Neural cell (in vitro differentiated cells): Measurements from ENCODE around the gene APH1B. TPM values are rescaled to one million over a fixed set of nuclear protein-coding genes. Genes with fewer than 3 reads are reported as not detected.

Experiments used
- H2AFZ ChIP-seq: fragments of 200-600, 300-800 bp; sonication (generic), shearing (Covaris generic); 2 replicates; pipeline ENCODE4 v1.6.0; 2014; ENCODE audit warnings: low read depth, mild to moderate bottlenecking, antibody characterized with exemption, low read length, moderate library complexity
- H3F3A ChIP-seq: fragments of 200-600 bp; shearing (Covaris generic); 2 replicates; pipeline ENCODE4 v1.6.1; 2016; ENCODE audit warnings: mild to moderate bottlenecking, moderate library complexity, mixed read lengths, antibody characterized with exemption, low read length; ENCODE audit not compliant: insufficient read depth, poor library complexity, severe bottlenecking
- H3K27ac ChIP-seq: fragments of 200-600, 300-800 bp; sonication (generic), shearing (Covaris generic); 2 replicates; pipeline ENCODE4 v1.5.1; 2014; ENCODE audit warnings: mild to moderate bottlenecking, low read length, moderate library complexity
- H3K27me3 ChIP-seq: fragments of 300-800, 200-600 bp; sonication (generic), shearing (Covaris generic); 2 replicates; pipeline ENCODE4 v1.6.0; 2014; ENCODE audit warnings: mild to moderate bottlenecking, low read depth, low read length, moderate library complexity; ENCODE audit not compliant: insufficient read depth
- H3K36me3 ChIP-seq: fragments of 300-800, 200-600 bp; sonication (generic), shearing (Covaris generic); 2 replicates; pipeline ENCODE4 v1.5.1; 2014; ENCODE audit warnings: mild to moderate bottlenecking, antibody characterized with exemption, low read length, moderate library complexity; ENCODE audit not compliant: insufficient read depth
- H3K4me2 ChIP-seq: fragments of 300-800, 200-600 bp; sonication (generic), shearing (Covaris generic); 2 replicates; pipeline ENCODE4 v1.6.0; 2014; ENCODE audit warnings: mild to moderate bottlenecking, low read length
- H3K4me3 ChIP-seq: fragments of 300-800, 200-600 bp; sonication (generic), shearing (Covaris generic); 2 replicates; pipeline ENCODE4 v1.5.1; 2014; ENCODE audit warnings: mild to moderate bottlenecking, low read length, moderate library complexity
- H3K79me2 ChIP-seq: fragments of 200-600 bp; shearing (Covaris generic); replicated peaks from 2 replicates; pipeline ENCODE4 v1.6.0; 2014; ENCODE audit warnings: mild to moderate bottlenecking, low read length, moderate library complexity; ENCODE audit not compliant: insufficient read depth
- H3K9ac ChIP-seq: fragments of 300-800, 200-600 bp; sonication (generic), shearing (Covaris generic); 2 replicates; pipeline ENCODE4 v1.6.1; 2016; ENCODE audit warnings: mild to moderate bottlenecking, low read length, mixed read lengths
- H3K9me2 ChIP-seq: fragments of 200-600 bp; shearing (Covaris generic); 2 replicates; pipeline ENCODE4 v1.6.1; 2016; ENCODE audit warnings: mild to moderate bottlenecking, low read length, mixed read lengths; ENCODE audit not compliant: insufficient read depth
- H3K9me3 ChIP-seq: fragments of 200-600, 300-800 bp; sonication (generic), shearing (Covaris generic); 2 replicates; pipeline ENCODE4 v1.6.1; 2016; ENCODE audit warnings: mild to moderate bottlenecking, mixed run types, low read length, moderate library complexity, mixed read lengths
- H4K20me1 ChIP-seq: fragments of 200-600 bp; shearing (Covaris generic); 2 replicates; pipeline ENCODE4 v1.6.1; 2016; ENCODE audit warnings: mild to moderate bottlenecking, mixed run types; ENCODE audit not compliant: insufficient read depth
- CTCF ChIP-seq: fragments of 450-650 bp; IDR thresholded peaks from 2 replicates; pipeline ENCODE4 v1.5.1; 2014; ENCODE audit warnings: antibody characterized with exemption, mild to moderate bottlenecking, moderate library complexity; ENCODE audit not compliant: poor library complexity, severe bottlenecking
- EP300 ChIP-seq: fragments of 450-650 bp; conservative IDR thresholded peaks from 2 replicates; pipeline ENCODE4 v1.6.1; 2014; ENCODE audit warnings: antibody characterized with exemption, mild to moderate bottlenecking, moderate library complexity; ENCODE audit not compliant: poor library complexity, severe bottlenecking
- EZH2 ChIP-seq: fragments of 200-600, 300-800 bp; shearing (Covaris generic), sonication (generic); IDR thresholded peaks from 2 replicates; pipeline ENCODE4 v1.6.1; 2014; ENCODE audit warnings: antibody characterized with exemption, low read length, borderline replicate concordance, mild to moderate bottlenecking; ENCODE audit not compliant: insufficient read depth, poor library complexity, severe bottlenecking
- MXI1 ChIP-seq: fragments of 450-650 bp; conservative IDR thresholded peaks from 2 replicates; pipeline ENCODE4 v1.6.1; 2014; ENCODE audit warnings: antibody characterized with exemption, mild to moderate bottlenecking; ENCODE audit not compliant: poor library complexity, severe bottlenecking
- POLR2AphosphoS5 ChIP-seq: IDR thresholded peaks from 2 replicates; pipeline ENCODE4 v1.6.1; 2012
- RAD21 ChIP-seq: fragments of 450-650 bp; conservative IDR thresholded peaks from 2 replicates; pipeline ENCODE4 v1.6.1; 2014; ENCODE audit warnings: antibody characterized with exemption, mild to moderate bottlenecking, moderate library complexity
- REST ChIP-seq: IDR thresholded peaks from 2 replicates; pipeline ENCODE4 v1.6.1; 2012; ENCODE audit warnings: borderline replicate concordance
- SMC3 ChIP-seq: fragments of 450-650 bp; conservative IDR thresholded peaks from 2 replicates; pipeline ENCODE4 v1.6.1; 2014; ENCODE audit warnings: antibody characterized with exemption, mild to moderate bottlenecking, moderate library complexity; ENCODE audit not compliant: poor library complexity
- TAF1 ChIP-seq: IDR thresholded peaks from 2 replicates; pipeline ENCODE4 v1.6.1; 2012; ENCODE audit warnings: low read depth
- polyA plus RNA-seq: library from polyadenylated mRNA; depleted of rRNA; stranded (reverse); fragments of >200 nt; gene quantifications from 2 replicates; pipeline ENCODE4 v1.2.3, GENCODE V29; 2014

Gene APH1B
- polyA plus RNA-seq, 1 donor from 2014 or later = 14.6 TPM

- H3K9me3 ChIP-seq = no peaks in the 10 kb centered on the region
- no peak overlapping the region for H3K4me3 ChIP-seq
- TF ChIP-seq EZH2 (no peak), POLR2AphosphoS5 (no peak), MXI1 (no peak)
- H2AFZ ChIP-seq = no peak overlapping the region
- no peaks in the 10 kb centered on the region for H3K27me3 ChIP-seq
- H4K20me1 ChIP-seq = no peaks in the 10 kb centered on the region
- H3K27ac ChIP-seq = no peak overlapping the region
- no peak overlapping the region for H3K4me2 ChIP-seq
- H3F3A ChIP-seq = no peaks in the 10 kb centered on the region
- no peaks in the 10 kb centered on the region for H3K9me2 ChIP-seq
- H3K79me2 ChIP-seq = no peaks in the 10 kb centered on the region
- no peak overlapping the region for H3K9ac ChIP-seq
- H3K36me3 ChIP-seq = no peaks in the 10 kb centered on the region
Measured at GRCh38 chr15:63352808-63353207, 75.4 kb downstream of the APH1B start.

- no peaks in the 10 kb centered on the region for H3K9me3 ChIP-seq
- H3K27me3 ChIP-seq = no peaks in the 10 kb centered on the region
- H4K20me1 ChIP-seq = no peaks in the 10 kb centered on the region
- H3K4me3 ChIP-seq = no peak overlapping the region
- no peaks in the 10 kb centered on the region for H3F3A ChIP-seq
- no peak overlapping the region for H3K27ac ChIP-seq
- H3K4me2 ChIP-seq = no peak overlapping the region
- no peaks in the 10 kb centered on the region for H3K9me2 ChIP-seq
- H3K79me2 ChIP-seq = no peaks in the 10 kb centered on the region
- no peak overlapping the region for H3K9ac ChIP-seq
- no peaks in the 10 kb centered on the region for H3K36me3 ChIP-seq
- H2AFZ ChIP-seq = no peak overlapping the region
- TF ChIP-seq CTCF (no peak), REST (no peak)
Measured at GRCh38 chr15:63353261-63353660, 75.9 kb downstream of the APH1B start.

GRCh38 chr15:63353887-63354286 lies 76.5 kb downstream of the APH1B start:
- H3K4me2 ChIP-seq = no peak overlapping the region
- no peaks in the 10 kb centered on the region for H3F3A ChIP-seq
- H3K27me3 ChIP-seq = no peaks in the 10 kb centered on the region
- H3K4me3 ChIP-seq = no peak overlapping the region
- no peak overlapping the region for H3K27ac ChIP-seq
- no peaks in the 10 kb centered on the region for H3K79me2 ChIP-seq
- no peaks in the 10 kb centered on the region for H4K20me1 ChIP-seq
- H3K36me3 ChIP-seq = no peaks in the 10 kb centered on the region
- TF ChIP-seq POLR2AphosphoS5 (no peak), EP300 (no peak), MXI1 (no peak), SMC3 (no peak), REST (no peak), EZH2 (no peak), RAD21 (no peak), CTCF (no peak), TAF1 (no peak)
- H3K9me2 ChIP-seq = no peaks in the 10 kb centered on the region
- no peak overlapping the region for H2AFZ ChIP-seq
- H3K9me3 ChIP-seq = no peaks in the 10 kb centered on the region
- H3K9ac ChIP-seq = no peak overlapping the region
